ENCODE measurements around the gene WDCP.
"Not testable (repeated sequence)": the region's sequence is repeated elsewhere in the genome, so short reads cannot be mapped to it uniquely, and the experiment has no call there.

WDCP gene

GRCh38 chr2:24072259-24072658, 25.1 kb upstream of the WDCP start:
- no peak for DNase-seq (ENCODE audit: extremely low read depth in 1 of 2, low read depth in 1 of 2)

GRCh38 chr2:24065341-24065740, 18.1 kb upstream of the WDCP start:
- no peak for DNase-seq (ENCODE audit: extremely low read depth in 1 of 2, low read depth in 1 of 2)

DNA sequence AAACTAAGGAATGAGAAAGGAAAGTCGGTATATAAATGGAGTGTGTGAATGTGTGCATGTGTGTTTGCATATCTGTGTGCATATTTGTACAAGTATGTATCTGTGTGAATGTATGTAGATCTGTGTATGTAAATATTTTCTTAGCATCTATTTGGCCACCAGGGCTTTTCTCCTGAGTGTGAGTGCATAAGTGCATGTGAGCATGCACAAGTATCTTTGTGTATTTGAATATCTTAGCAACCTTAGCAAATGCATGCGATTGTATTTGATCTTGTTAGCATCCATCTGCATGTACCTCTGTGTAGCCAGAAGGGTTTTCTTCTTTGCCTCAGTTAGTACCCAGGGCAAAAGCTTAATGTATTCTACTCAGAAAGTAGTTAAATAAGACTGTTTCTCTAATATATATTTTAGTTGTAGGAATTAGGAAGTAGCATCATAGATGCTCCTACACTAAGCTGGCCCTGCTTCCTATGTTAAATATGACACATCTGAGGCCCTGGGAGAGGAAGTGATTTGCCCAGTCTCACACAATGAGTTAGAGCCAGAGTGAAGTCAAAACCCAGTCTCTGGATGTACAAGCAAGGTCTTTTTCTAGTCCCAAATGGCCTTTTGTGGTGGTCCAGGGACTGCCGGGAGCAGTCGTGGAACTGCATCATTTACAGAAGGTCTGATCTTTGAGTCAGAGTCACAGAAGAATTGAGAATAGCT, 11.5 kb upstream of the WDCP start:
- no peak for DNase-seq (ENCODE audit: extremely low read depth in 1 of 2, low read depth in 1 of 2)

DNA sequence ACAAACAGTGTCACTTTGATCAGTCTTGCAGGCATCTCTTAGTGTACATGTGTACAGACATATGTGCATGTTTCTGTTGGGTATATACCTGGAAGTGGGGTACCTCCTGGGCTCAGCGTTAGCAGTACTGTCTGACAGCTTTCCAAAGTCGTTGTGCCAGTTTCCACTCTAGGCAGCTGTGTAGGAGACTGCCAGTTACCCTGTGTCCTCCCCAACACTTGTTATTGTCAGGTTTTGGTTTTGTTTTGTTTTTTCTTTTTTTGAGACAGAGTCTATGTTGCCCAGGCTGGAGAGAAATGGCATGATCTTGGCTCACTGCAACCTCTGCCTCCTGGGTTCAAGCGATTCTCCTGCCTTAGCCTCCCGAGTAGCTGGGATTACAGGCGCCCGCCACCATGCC, 8.6 kb upstream of the WDCP start:
- DNase-seq (ENCODE audit: extremely low read depth in 1 of 2, low read depth in 1 of 2): no peak

DNA sequence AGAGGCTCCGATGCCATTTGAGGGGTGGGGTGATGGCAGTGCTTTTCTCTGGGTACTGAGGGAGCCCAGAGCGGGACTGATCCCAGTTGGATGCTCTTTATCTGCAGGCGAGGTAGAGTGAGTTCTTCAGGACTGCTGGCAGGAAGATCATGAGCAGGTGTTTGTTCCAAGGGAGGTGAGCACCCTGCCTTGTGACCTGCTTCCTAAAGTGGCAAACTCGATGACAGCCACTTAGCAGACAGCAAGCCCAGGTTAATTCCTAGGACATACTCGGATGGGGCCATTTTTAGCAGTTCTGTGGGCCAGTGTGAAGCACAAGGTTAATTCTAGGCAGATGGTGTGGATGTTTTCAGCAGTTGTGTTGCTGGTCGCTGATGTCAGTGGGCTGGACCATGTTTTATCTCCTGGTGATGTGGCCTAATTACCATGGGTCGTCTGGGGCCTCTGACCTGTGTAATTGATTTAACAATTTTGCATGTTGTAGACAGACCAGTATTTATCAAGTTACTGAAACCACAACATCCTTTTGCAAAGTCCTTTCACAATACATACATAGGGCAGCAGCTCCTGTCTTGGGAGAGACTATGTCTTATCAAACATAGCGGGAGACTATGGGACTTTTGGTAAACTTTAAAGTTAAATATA, 7.3 kb upstream of the WDCP start:
- no peak for DNase-seq (ENCODE audit: extremely low read depth in 1 of 2, low read depth in 1 of 2)

GRCh38 chr2:24052951-24053350, 5.8 kb upstream of the WDCP start:
- no peak for DNase-seq (ENCODE audit: extremely low read depth in 1 of 2, low read depth in 1 of 2)

- DNase-seq (ENCODE audit: extremely low read depth in 1 of 2, low read depth in 1 of 2): no peak
Observed at GRCh38 chr2:24051833-24052232, 4.6 kb upstream of the WDCP start.

DNA sequence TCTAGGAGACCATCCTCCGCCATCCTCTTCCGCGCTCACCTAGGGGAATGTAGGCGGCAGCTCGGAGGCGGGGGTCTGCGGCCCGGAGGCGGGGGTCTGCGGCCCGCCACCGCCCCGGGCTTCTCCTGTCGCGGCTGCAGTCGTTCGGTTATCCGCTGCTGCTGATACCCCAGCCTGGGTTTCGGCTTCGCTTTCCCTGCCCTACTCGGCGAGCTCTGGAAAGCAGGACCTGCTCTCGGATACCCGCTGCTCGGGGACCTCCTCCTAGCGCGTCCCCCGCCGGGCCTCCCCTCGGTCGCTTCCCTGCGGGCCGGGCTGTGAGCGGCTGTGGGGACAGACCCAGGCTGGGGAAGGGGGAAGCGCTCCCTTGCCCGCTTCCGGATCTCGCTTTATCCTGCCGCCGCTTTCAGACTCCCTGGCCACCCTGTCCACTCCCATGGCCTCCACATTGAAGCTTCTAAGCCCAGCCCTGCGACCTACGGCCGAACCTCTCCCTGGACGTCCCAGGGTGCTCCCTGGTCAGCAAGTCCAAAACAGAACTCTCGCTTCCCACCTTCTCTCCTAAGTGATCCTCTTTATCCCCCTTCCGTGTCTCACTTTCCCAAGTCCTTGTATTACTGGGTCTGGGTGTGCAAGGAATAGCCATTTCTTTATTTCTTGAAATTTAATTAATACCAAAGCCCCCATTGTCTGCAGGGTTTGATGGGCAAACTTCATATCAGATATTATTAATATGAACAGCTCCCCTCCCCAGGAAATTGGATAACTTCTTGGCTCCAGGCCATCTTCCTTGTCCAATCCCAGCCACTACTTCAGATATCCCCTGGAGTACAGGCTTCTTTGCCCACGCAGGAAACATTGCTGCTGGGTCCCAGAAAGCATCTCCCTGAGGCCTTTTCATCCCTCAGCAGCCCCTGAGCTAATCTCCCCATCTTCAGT, 3.1 kb upstream of the WDCP start:
- DNase-seq (ENCODE audit: extremely low read depth in 1 of 2, low read depth in 1 of 2): no peak

DNA sequence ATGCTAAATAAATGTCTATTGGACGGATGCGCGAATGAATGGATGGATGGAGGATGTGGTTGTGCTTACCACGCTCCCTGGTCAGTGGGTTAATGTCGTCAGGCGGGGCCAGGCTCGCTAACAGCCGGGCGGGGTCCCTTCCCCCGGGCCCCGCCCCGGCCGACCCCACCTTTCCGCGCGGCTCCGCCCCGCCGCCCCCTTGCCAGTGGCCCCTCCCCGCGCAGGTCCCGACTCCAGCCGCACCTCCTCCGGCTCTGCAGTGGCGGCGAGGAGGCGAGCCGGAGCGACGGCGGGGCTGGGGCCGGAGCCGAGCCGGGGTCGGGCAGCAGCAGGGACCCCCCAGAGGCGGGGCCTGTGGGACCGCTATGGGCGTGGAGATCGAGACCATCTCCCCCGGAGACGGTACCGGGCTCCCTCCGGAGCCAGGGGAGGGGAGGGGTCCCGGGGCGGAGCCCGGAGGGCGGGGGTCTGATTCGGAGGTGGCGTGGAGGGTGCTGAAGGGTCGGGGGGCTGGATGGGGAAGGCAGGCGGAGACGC, 2.4 kb upstream of the WDCP start, which contains the start of gene FKBP1B:
Gene FKBP1B (plus strand): TSS at position 257 of the 537 bp plus-strand sequence. CDS start 109 bp downstream, at position 366.
- DNase-seq (ENCODE audit: extremely low read depth in 1 of 2, low read depth in 1 of 2): peak in 1 of 2 donors; percentile 36

GRCh38 chr2:24048769-24049484, 1.7 kb upstream of the WDCP start:
- DNase-seq (ENCODE audit: extremely low read depth in 1 of 2, low read depth in 1 of 2): no peak

GRCh38 chr2:24047703-24048033, 477 bp upstream of the WDCP start:
- DNase-seq (ENCODE audit: extremely low read depth in 1 of 2, low read depth in 1 of 2): no peak

- DNase-seq (ENCODE audit: extremely low read depth in 1 of 2, low read depth in 1 of 2): no peak
Observed at GRCh38 chr2:24046599-24046929, 627 bp downstream of the WDCP start.

DNA sequence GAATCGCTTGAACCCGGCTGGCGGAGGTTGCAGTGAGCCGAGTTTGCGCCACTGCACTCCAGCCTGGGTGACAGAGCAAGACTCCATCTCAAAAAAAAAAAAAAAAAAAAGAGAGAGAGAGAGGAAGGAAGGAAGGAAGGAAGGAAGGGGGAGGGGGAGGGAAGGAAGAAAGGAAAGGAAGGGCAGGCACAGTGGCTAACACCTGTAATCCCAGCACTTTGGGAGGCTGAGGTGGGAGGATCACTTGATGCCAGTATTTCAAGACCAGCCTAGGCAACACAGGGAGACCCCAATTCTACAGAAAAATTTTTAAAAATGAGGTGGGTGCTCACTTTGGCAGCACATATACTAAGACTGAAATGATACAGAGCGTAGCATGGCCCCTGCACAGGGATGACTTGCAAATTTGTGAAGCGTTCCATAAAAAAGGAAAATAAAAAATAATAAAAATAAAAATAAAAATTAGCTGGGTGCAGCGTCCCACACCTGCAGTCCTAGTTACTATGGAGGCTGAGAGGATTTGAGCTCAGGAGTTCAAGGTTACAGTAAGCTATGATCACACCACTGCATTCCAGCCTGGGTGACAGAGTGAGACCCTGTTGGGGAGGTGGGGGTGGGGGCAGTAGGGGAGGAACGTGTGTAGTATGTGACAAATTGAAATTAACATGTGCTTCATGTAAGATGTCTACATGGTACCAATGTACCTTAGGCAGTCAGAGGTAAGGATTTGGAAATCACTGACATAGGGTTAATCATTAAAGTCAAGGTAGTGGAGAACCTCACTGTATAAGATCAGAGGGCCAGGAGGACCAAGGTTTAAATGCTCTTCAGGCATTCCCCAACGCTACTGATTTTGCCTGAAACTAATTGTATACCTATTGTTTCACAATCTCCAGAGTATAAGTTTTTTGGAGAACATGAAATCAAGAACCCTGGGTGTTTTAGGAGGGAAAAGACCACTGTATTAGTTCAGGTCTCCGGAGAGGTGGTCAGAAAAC, 1.4 kb downstream of the WDCP start:
- no peak for DNase-seq (ENCODE audit: extremely low read depth in 1 of 2, low read depth in 1 of 2)

- not testable (repeated sequence) for DNase-seq (ENCODE audit: extremely low read depth in 1 of 2, low read depth in 1 of 2)
Observed at GRCh38 chr2:24043133-24043532, 4.1 kb downstream of the WDCP start.

DNA sequence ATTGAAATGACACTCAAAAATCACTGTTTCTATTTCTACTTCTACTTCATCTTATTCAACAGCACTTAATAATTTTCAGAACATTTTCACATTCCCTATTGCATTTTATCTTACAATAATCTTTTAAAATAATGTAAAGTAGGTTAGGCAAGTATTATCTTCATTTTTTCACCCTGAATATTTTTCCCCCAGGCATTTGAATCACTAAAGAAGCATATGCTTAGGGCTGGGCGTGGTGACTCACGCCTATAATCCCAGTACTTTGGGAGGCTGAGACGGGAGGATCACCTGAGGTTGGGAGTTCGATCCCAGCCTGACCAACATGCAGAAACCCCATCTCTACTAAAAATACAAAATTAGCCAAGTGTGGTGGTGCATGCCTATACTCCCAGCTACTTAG, 6.7 kb downstream of the WDCP start:
- DNase-seq (ENCODE audit: extremely low read depth in 1 of 2, low read depth in 1 of 2): no peak

DNA sequence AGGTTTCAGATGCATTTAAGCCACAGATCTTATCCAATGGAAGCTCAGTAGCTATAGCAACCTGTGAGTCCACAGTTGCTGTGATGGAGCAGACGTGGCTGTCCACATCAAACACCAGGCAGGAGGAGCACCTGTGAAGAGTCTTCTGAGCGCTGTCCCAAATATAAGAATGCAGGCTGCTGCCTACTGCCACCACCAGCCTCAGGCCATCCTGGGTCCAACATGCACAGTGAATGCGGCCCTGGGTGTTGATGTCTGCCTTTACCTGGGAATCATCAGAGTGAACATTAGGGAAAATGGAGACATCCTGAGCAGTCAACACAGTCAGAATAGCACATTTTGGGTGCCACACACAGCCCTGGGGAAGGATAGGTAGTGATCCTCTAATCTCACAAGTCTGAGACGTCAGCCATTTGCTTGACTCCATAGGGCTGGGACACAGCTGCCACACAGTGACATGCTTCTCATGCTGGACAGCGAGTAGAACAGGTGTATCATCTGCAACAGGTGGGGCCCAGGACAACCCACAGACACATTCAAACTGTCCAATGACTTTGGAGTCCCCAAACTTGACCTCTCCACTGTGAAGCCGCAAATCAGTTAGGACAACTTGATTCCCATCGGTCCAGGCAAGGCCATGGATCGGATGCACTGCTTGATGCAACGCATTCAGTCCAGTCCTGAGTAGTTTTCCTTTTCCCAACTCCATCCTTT, 8.2 kb downstream of the WDCP start:
- no peak for DNase-seq (ENCODE audit: extremely low read depth in 1 of 2, low read depth in 1 of 2)

DNA sequence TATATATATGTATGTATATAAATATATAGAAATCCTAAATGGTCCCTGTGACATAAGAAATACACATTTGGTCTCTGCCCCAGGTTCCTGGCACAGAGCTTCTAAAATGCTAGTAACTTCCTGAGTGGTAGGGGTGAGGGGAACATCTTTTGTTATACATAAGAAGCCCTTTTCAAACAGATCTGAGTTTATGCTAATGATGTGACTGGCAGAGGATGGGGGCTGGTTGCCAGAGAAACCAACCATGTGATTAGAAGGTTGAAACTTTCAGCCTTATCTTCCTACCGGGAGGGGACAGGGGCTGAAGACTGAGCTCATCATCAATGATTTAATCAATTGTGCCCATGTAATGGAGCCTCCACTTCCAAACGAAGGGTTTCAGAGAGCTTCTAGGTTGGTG, 21.0 kb downstream of the WDCP start:
- no peak for DNase-seq (ENCODE audit: extremely low read depth in 1 of 2, low read depth in 1 of 2)

DNA sequence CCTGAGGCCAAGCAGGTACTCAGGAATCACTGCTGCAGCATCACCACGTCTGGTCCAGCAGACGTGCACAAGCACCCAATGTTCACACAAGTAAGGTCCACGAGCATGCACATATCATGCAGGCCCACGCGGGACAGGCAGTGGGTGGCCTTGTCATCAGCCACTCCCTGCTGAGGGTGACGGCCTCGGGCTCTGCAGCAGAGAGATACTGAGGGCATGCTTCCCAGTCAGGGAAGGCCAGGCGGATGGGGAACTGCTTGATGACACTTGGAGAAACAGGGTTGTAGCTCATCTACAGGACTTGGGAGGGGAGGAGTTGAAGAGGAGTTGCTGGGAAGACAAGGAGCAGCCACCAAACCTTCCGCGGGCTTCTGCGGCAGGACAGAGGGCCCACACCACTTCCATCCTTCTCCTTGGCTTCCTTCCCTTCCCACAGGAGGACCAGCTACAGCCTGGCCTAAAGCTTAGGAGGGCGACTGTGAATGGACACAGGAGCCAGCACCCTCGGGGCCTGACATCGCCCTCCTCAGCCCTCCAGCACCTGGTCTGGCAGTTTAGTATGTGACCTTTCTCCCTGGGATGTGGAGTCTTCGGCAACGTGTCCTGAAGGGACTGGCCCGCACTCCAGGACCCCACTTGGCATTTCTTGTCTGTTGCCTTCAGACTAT, 22.1 kb downstream of the WDCP start:
- no peak for DNase-seq (ENCODE audit: extremely low read depth in 1 of 2, low read depth in 1 of 2)

- DNase-seq (ENCODE audit: extremely low read depth in 1 of 2, low read depth in 1 of 2): no peak
Observed at GRCh38 chr2:24024018-24024417, 23.2 kb downstream of the WDCP start.
